Neural cell (in vitro differentiated cells): ENCODE measurements around the gene SLC35C1. TPM values are rescaled to one million over a fixed set of nuclear protein-coding genes. Genes with fewer than 3 reads are reported as not detected.
"Not testable (repeated sequence)": the region's sequence is repeated elsewhere in the genome, so short reads cannot be mapped to it uniquely, and the experiment has no call there.

ENCODE experiments used
- H2AFZ ChIP-seq: fragments of 200-600, 300-800 bp; sonication (generic), shearing (Covaris generic); 2 replicates; pipeline ENCODE4 v1.6.0; 2014; ENCODE audit warnings: low read depth, mild to moderate bottlenecking, antibody characterized with exemption, low read length, moderate library complexity
- H3F3A ChIP-seq: fragments of 200-600 bp; shearing (Covaris generic); 2 replicates; pipeline ENCODE4 v1.6.1; 2016; ENCODE audit warnings: mild to moderate bottlenecking, moderate library complexity, mixed read lengths, antibody characterized with exemption, low read length; ENCODE audit not compliant: insufficient read depth, poor library complexity, severe bottlenecking
- H3K27ac ChIP-seq: fragments of 200-600, 300-800 bp; sonication (generic), shearing (Covaris generic); 2 replicates; pipeline ENCODE4 v1.5.1; 2014; ENCODE audit warnings: mild to moderate bottlenecking, low read length, moderate library complexity
- H3K27me3 ChIP-seq: fragments of 300-800, 200-600 bp; sonication (generic), shearing (Covaris generic); 2 replicates; pipeline ENCODE4 v1.6.0; 2014; ENCODE audit warnings: mild to moderate bottlenecking, low read depth, low read length, moderate library complexity; ENCODE audit not compliant: insufficient read depth
- H3K36me3 ChIP-seq: fragments of 300-800, 200-600 bp; sonication (generic), shearing (Covaris generic); 2 replicates; pipeline ENCODE4 v1.5.1; 2014; ENCODE audit warnings: mild to moderate bottlenecking, antibody characterized with exemption, low read length, moderate library complexity; ENCODE audit not compliant: insufficient read depth
- H3K4me2 ChIP-seq: fragments of 300-800, 200-600 bp; sonication (generic), shearing (Covaris generic); 2 replicates; pipeline ENCODE4 v1.6.0; 2014; ENCODE audit warnings: mild to moderate bottlenecking, low read length
- H3K4me3 ChIP-seq: fragments of 300-800, 200-600 bp; sonication (generic), shearing (Covaris generic); 2 replicates; pipeline ENCODE4 v1.5.1; 2014; ENCODE audit warnings: mild to moderate bottlenecking, low read length, moderate library complexity
- H3K79me2 ChIP-seq: fragments of 200-600 bp; shearing (Covaris generic); replicated peaks from 2 replicates; pipeline ENCODE4 v1.6.0; 2014; ENCODE audit warnings: mild to moderate bottlenecking, low read length, moderate library complexity; ENCODE audit not compliant: insufficient read depth
- H3K9ac ChIP-seq: fragments of 300-800, 200-600 bp; sonication (generic), shearing (Covaris generic); 2 replicates; pipeline ENCODE4 v1.6.1; 2016; ENCODE audit warnings: mild to moderate bottlenecking, low read length, mixed read lengths
- H3K9me2 ChIP-seq: fragments of 200-600 bp; shearing (Covaris generic); 2 replicates; pipeline ENCODE4 v1.6.1; 2016; ENCODE audit warnings: mild to moderate bottlenecking, low read length, mixed read lengths; ENCODE audit not compliant: insufficient read depth
- H3K9me3 ChIP-seq: fragments of 200-600, 300-800 bp; sonication (generic), shearing (Covaris generic); 2 replicates; pipeline ENCODE4 v1.6.1; 2016; ENCODE audit warnings: mild to moderate bottlenecking, mixed run types, low read length, moderate library complexity, mixed read lengths
- H4K20me1 ChIP-seq: fragments of 200-600 bp; shearing (Covaris generic); 2 replicates; pipeline ENCODE4 v1.6.1; 2016; ENCODE audit warnings: mild to moderate bottlenecking, mixed run types; ENCODE audit not compliant: insufficient read depth
- EP300 ChIP-seq: fragments of 450-650 bp; conservative IDR thresholded peaks from 2 replicates; pipeline ENCODE4 v1.6.1; 2014; ENCODE audit warnings: antibody characterized with exemption, mild to moderate bottlenecking, moderate library complexity; ENCODE audit not compliant: poor library complexity, severe bottlenecking
- EZH2 ChIP-seq: fragments of 200-600, 300-800 bp; shearing (Covaris generic), sonication (generic); IDR thresholded peaks from 2 replicates; pipeline ENCODE4 v1.6.1; 2014; ENCODE audit warnings: antibody characterized with exemption, low read length, borderline replicate concordance, mild to moderate bottlenecking; ENCODE audit not compliant: insufficient read depth, poor library complexity, severe bottlenecking
- MXI1 ChIP-seq: fragments of 450-650 bp; conservative IDR thresholded peaks from 2 replicates; pipeline ENCODE4 v1.6.1; 2014; ENCODE audit warnings: antibody characterized with exemption, mild to moderate bottlenecking; ENCODE audit not compliant: poor library complexity, severe bottlenecking
- POLR2AphosphoS5 ChIP-seq: IDR thresholded peaks from 2 replicates; pipeline ENCODE4 v1.6.1; 2012
- RAD21 ChIP-seq: fragments of 450-650 bp; conservative IDR thresholded peaks from 2 replicates; pipeline ENCODE4 v1.6.1; 2014; ENCODE audit warnings: antibody characterized with exemption, mild to moderate bottlenecking, moderate library complexity
- SMC3 ChIP-seq: fragments of 450-650 bp; conservative IDR thresholded peaks from 2 replicates; pipeline ENCODE4 v1.6.1; 2014; ENCODE audit warnings: antibody characterized with exemption, mild to moderate bottlenecking, moderate library complexity; ENCODE audit not compliant: poor library complexity
- TAF1 ChIP-seq: IDR thresholded peaks from 2 replicates; pipeline ENCODE4 v1.6.1; 2012; ENCODE audit warnings: low read depth
- polyA plus RNA-seq: library from polyadenylated mRNA; depleted of rRNA; stranded (reverse); fragments of >200 nt; gene quantifications from 2 replicates; pipeline ENCODE4 v1.2.3, GENCODE V29; 2014
- TF ChIP-seq, protein P1 (sequence below): IDR thresholded peaks from 2 replicates; pipeline ENCODE4 v1.6.1; 2012; ENCODE audit warnings: borderline replicate concordance
- TF ChIP-seq, protein P2 (sequence below): fragments of 450-650 bp; IDR thresholded peaks from 2 replicates; pipeline ENCODE4 v1.5.1; 2014; ENCODE audit warnings: antibody characterized with exemption, mild to moderate bottlenecking, moderate library complexity; ENCODE audit not compliant: poor library complexity, severe bottlenecking

SLC35C1 gene
- polyA plus RNA-seq, 1 donor from 2014 or later = 2.3 TPM

DNA sequence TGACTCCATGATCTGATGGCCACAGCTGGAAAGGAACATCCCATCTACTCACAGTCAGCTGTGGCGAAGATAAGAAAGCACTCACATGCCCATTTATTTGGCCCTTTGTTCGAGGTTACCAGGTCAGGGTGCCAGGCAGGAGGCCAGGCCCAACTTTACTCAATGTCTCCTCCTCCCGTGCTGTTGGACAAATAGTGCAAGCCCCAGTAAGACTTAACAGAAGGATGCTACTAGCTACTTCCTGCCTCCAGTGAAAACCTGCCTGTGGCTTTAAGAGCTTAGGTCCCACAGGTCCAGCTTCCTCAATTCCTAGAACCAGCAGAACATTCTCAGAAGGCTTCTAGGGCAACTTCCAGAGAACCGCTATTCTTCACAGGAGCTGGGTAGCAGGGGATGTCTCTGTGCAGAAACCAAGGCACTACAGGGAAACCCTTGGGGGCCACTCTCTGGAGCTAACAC, 29.4 kb downstream of the SLC35C1 start:
- Histone ChIP-seq H3K27ac (no peak overlapping the region), H3K9me2 (no peaks in the 10 kb centered on the region), H3K9me3 (no peaks in the 10 kb centered on the region), H2AFZ (no peak overlapping the region), H3K36me3 (no peaks in the 10 kb centered on the region), H3F3A (no peaks in the 10 kb centered on the region), H3K27me3 (no peaks in the 10 kb centered on the region), H3K79me2 (no peaks in the 10 kb centered on the region), H3K4me3 (no peak overlapping the region), H3K4me2 (no peak overlapping the region), H4K20me1 (no peaks in the 10 kb centered on the region), H3K9ac (no peak overlapping the region)
- TF ChIP-seq EP300 = no peak
- no peak for TF ChIP-seq MXI1
- TF ChIP-seq EZH2 = no peak

GRCh38 chr11:45839204-45839603, 34.3 kb downstream of the SLC35C1 start:
- Histone ChIP-seq H3F3A (no peaks in the 10 kb centered on the region), H3K4me2 (no peak overlapping the region), H3K36me3 (no peaks in the 10 kb centered on the region), H3K4me3 (no peak overlapping the region), H3K27me3 (no peaks in the 10 kb centered on the region), H2AFZ (no peak overlapping the region), H3K9ac (no peak overlapping the region), H3K79me2 (no peaks in the 10 kb centered on the region), H3K27ac (no peak overlapping the region), H3K9me2 (no peaks in the 10 kb centered on the region), H3K9me3 (no peaks in the 10 kb centered on the region), H4K20me1 (no peaks in the 10 kb centered on the region)
- TF ChIP-seq EZH2 (no peak), TAF1 (no peak), EP300 (no peak), MXI1 (no peak), POLR2AphosphoS5 (no peak), SMC3 (no peak), RAD21 (no peak)
- TF ChIP-seq, protein P1, sequence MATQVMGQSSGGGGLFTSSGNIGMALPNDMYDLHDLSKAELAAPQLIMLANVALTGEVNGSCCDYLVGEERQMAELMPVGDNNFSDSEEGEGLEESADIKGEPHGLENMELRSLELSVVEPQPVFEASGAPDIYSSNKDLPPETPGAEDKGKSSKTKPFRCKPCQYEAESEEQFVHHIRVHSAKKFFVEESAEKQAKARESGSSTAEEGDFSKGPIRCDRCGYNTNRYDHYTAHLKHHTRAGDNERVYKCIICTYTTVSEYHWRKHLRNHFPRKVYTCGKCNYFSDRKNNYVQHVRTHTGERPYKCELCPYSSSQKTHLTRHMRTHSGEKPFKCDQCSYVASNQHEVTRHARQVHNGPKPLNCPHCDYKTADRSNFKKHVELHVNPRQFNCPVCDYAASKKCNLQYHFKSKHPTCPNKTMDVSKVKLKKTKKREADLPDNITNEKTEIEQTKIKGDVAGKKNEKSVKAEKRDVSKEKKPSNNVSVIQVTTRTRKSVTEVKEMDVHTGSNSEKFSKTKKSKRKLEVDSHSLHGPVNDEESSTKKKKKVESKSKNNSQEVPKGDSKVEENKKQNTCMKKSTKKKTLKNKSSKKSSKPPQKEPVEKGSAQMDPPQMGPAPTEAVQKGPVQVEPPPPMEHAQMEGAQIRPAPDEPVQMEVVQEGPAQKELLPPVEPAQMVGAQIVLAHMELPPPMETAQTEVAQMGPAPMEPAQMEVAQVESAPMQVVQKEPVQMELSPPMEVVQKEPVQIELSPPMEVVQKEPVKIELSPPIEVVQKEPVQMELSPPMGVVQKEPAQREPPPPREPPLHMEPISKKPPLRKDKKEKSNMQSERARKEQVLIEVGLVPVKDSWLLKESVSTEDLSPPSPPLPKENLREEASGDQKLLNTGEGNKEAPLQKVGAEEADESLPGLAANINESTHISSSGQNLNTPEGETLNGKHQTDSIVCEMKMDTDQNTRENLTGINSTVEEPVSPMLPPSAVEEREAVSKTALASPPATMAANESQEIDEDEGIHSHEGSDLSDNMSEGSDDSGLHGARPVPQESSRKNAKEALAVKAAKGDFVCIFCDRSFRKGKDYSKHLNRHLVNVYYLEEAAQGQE = no peak
- TF ChIP-seq, protein P2, sequence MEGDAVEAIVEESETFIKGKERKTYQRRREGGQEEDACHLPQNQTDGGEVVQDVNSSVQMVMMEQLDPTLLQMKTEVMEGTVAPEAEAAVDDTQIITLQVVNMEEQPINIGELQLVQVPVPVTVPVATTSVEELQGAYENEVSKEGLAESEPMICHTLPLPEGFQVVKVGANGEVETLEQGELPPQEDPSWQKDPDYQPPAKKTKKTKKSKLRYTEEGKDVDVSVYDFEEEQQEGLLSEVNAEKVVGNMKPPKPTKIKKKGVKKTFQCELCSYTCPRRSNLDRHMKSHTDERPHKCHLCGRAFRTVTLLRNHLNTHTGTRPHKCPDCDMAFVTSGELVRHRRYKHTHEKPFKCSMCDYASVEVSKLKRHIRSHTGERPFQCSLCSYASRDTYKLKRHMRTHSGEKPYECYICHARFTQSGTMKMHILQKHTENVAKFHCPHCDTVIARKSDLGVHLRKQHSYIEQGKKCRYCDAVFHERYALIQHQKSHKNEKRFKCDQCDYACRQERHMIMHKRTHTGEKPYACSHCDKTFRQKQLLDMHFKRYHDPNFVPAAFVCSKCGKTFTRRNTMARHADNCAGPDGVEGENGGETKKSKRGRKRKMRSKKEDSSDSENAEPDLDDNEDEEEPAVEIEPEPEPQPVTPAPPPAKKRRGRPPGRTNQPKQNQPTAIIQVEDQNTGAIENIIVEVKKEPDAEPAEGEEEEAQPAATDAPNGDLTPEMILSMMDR = no peak

DNA sequence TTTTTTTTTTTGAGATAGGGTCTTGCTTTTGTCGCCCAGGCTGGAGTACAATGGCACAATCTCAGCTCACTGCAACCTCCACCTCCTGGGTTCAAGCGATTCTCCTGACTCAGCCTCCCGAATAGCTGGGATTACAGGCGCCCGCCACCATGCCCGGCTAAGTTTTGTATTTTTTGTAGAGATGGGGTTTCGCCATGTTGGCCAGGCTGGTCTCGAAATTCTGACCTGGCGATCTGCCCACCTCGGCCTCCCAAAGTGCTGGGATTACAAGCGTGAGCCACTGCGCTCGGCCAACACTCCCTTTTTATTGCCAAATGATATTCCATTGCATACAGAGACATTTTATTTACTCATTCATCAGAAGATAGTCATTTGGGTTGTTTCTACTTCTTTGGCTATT, 35.3 kb downstream of the SLC35C1 start:
- H2AFZ ChIP-seq, H3K27ac ChIP-seq, H3K9me2 ChIP-seq, H4K20me1 ChIP-seq, H3K9ac ChIP-seq, H3K9me3 ChIP-seq, H3K36me3 ChIP-seq, H3F3A ChIP-seq, H3K4me2 ChIP-seq, H3K79me2 ChIP-seq, H3K4me3 ChIP-seq, H3K27me3 ChIP-seq: not testable (repeated sequence)
